SK-N-MC (cell line): ENCODE data around the gene C4orf17.
"Not testable (repeated sequence)": the region's sequence is repeated elsewhere in the genome, so short reads cannot be mapped to it uniquely, and the experiment has no call there.

Experiments
- DNase-seq: peaks from one replicate; pipeline ENCODE4 v3.0.0-alpha.2; 2011; ENCODE audit warnings: low read depth, low spot score
- H3K27ac ChIP-seq: fragments of 200-600 bp; sonication (generic); 2 replicates; pipeline ENCODE4 v1.5.1; 2016; ENCODE audit warnings: mixed run types
- H3K36me3 ChIP-seq: fragments of 200-600 bp; sonication (generic); 2 replicates; pipeline ENCODE4 v1.6.1; 2017; ENCODE audit warnings: antibody characterized with exemption, low read length, mixed read lengths; ENCODE audit not compliant: insufficient read depth
- H3K4me3 ChIP-seq: fragments of 200-600 bp; sonication (generic); 2 replicates; pipeline ENCODE4 v1.5.1; 2016
- H3K9ac ChIP-seq: fragments of 200-600 bp; sonication (generic); 2 replicates; pipeline ENCODE4 v1.8.0; 2017; ENCODE audit warnings: mixed run types, mixed read lengths; ENCODE audit not compliant: insufficient read length
- H3K9me3 ChIP-seq: fragments of 200-600 bp; sonication (generic); 2 replicates; pipeline ENCODE4 v1.6.1; 2017; ENCODE audit warnings: low read depth, mild to moderate bottlenecking, antibody characterized with exemption, low read length, moderate library complexity, mixed read lengths
- EZH2 ChIP-seq: fragments of 200-600 bp; sonication (generic); IDR thresholded peaks from one replicate; pipeline ENCODE4 v1.6.1; 2017; ENCODE audit warnings: antibody characterized with exemption
- FOXP2 ChIP-seq: optimal IDR thresholded peaks from 2 replicates; pipeline ENCODE3; 2011; ENCODE audit warnings: mild to moderate bottlenecking, moderate library complexity; ENCODE audit not compliant: insufficient read depth; ENCODE audit errors: extremely low read length, control extremely low read depth
- POLR2AphosphoS5 ChIP-seq: IDR thresholded peaks from 2 replicates; pipeline ENCODE4 v1.6.1; 2012; ENCODE audit warnings: mild to moderate bottlenecking, low read depth, low read length, borderline replicate concordance

C4orf17 gene

GRCh38 chr4:99483636-99484035 lies 27.2 kb upstream of the C4orf17 start:
- Histone ChIP-seq H3K9me3 (no peaks in the 10 kb centered on the region), H3K27ac (no peak overlapping the region), H3K36me3 (no peaks in the 10 kb centered on the region), H3K9ac (no peak overlapping the region), H3K4me3 (no peak overlapping the region)
- TF ChIP-seq FOXP2 = no peak
- no peak for TF ChIP-seq POLR2AphosphoS5
- no peak for TF ChIP-seq EZH2
- DNase-seq = no peak

DNA sequence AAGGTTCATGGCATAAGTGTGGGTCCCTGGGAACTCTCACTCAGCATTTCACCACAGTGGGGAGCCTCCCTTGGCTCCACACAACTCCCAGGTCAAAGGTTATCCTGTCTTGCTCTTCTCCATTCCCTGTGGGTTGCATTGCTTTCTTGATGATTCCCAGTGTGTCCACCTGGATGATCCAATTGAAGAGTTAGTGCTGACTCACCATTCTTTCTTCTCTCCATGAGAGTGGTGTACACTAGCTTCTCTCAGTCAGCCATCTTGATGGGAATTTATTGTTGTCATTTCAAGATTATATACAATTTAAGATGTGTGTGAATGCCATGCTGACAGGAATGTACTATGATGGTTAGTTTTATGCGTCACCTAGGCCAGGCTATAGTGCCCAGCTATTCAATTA lies 25.6 kb upstream of the C4orf17 start:
- DNase-seq = no peak
- Histone ChIP-seq H3K27ac (no peak overlapping the region), H3K9ac (no peak overlapping the region), H3K4me3 (no peak overlapping the region), H3K36me3 (no peaks in the 10 kb centered on the region), H3K9me3 (no peaks in the 10 kb centered on the region)
- no peak for TF ChIP-seq FOXP2
- no peak for TF ChIP-seq POLR2AphosphoS5
- no peak for TF ChIP-seq EZH2

DNA sequence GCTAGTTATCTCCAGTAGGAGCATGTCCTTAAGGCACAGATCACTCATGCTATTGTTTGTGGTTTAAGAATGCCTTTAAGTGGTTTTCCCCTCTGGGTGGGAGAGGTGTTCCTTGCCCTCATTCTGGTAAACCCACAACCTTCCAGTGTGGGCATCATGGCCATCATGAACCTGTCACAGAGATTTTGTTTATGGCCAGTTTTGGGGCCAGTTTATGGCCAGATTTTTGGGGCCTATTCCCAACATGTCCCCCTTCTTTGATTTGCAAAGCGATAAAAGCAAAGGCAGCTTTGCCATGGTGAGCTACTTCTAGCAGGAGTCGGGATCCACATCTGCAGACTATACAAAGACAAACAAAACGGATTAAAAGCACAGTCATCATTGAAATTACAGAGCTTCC lies 24.2 kb upstream of the C4orf17 start:
- H3K9me3 ChIP-seq, H3K27ac ChIP-seq, DNase-seq: not testable (repeated sequence)

GRCh38 chr4:99490286-99490685 lies 20.5 kb upstream of the C4orf17 start:
- H3K9ac ChIP-seq = no peak overlapping the region
- H3K9me3 ChIP-seq = no peaks in the 10 kb centered on the region
- DNase-seq = no peak
- no peaks in the 10 kb centered on the region for H3K36me3 ChIP-seq
- no peak overlapping the region for H3K4me3 ChIP-seq
- 0 out of 2 replicates have a peak overlapping the region, but pooled peaks have one; percentile 3 for H3K27ac ChIP-seq
- TF ChIP-seq EZH2 = no peak
- TF ChIP-seq POLR2AphosphoS5 = no peak
- TF ChIP-seq FOXP2 = no peak

More for the DNA sequence above, 24.2 kb upstream of the C4orf17 start:
- not testable (repeated sequence) for H3K9ac ChIP-seq, H3K36me3 ChIP-seq, H3K4me3 ChIP-seq

DNA sequence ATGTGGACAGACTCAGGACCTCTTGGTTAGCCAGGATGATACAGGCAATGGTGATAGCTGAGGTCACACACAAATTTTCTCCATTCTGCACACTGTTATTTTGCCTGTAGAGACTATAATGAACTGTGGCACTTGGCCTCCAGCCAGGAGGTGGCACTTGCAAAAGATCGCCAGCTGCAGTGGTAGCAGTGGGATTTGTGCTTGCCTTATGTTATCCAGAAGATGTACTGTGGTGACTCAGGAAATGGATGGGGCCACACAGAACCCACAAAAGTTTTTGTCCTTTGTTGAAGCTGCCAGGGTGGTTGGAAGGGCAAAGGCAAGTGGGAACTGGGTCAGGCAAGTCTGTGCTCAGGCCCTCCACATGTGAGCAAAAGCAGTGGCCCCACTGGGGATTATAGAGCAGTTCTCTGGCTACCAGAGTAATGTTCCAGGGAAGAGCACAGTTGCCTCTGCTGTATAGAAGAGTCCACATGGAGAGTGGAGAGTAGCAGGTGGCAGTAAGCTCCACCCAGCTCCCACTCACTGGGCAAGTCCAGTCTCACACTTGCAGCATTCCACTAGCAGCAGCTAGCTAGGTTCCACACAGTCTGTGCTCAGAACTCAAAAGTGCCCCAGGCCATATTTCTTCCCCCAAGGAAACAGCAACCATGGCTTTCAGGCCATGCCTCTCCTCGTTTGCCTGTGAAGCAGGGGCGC lies 5.9 kb upstream of the C4orf17 start:
- DNase-seq = no peak
- no peak overlapping the region for H3K4me3 ChIP-seq
- H3K27ac ChIP-seq = no peak overlapping the region
- no peaks in the 10 kb centered on the region for H3K36me3 ChIP-seq
- H3K9me3 ChIP-seq = no peaks in the 10 kb centered on the region
- no peak overlapping the region for H3K9ac ChIP-seq
- TF ChIP-seq EZH2 (no peak), FOXP2 (no peak), POLR2AphosphoS5 (no peak)

DNA sequence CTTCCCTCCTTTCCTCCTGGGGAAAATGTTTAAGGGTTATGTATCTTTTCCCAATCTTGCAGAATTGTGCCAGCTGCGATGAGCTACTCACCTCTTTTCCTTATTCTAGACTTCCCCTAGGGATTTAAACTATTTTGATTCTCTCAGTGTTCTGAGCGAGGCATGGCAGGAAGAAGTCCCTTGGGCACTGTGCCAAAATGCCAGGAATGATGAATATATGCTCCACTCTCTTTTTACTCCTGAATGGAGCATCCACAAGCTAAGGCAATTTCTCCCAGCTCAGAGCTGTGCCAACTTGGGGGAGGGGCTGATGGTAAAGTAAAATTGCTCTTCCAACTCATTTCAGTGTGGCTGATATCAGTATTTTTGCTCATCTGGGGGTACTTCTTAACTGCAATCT lies 4.0 kb upstream of the C4orf17 start:
- H3K4me3 ChIP-seq = no peak overlapping the region
- H3K9me3 ChIP-seq = no peaks in the 10 kb centered on the region
- no peaks in the 10 kb centered on the region for H3K36me3 ChIP-seq
- no peak overlapping the region for H3K9ac ChIP-seq
- no peak for DNase-seq
- H3K27ac ChIP-seq = no peak overlapping the region
- TF ChIP-seq POLR2AphosphoS5 = no peak
- no peak for TF ChIP-seq EZH2
- no peak for TF ChIP-seq FOXP2

DNA sequence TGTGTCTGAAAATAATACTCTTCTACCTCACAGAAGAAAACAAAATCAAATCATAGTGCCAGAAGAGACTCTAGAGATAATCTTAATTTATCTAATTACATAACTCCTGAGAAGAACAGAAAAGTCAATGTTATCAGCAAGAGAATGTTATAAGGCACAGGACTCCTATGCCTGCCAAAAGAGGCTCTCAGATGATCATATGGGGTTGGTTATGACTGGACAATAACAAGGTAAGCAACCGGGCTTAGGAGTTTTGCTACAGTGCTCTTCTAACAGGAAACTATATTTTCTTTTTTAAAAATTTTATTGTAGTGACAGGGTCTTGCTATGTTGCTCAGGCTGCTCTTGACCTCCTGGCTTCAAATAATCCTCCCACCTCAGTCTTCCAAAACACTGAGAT lies 3.5 kb upstream of the C4orf17 start:
- H3K9ac ChIP-seq = no peak overlapping the region
- H3K9me3 ChIP-seq = no peaks in the 10 kb centered on the region
- no peaks in the 10 kb centered on the region for H3K36me3 ChIP-seq
- H3K4me3 ChIP-seq = no peak overlapping the region
- TF ChIP-seq EZH2 (no peak), FOXP2 (no peak), POLR2AphosphoS5 (no peak)
- no peak overlapping the region for H3K27ac ChIP-seq
- DNase-seq = no peak

GRCh38 chr4:99507762-99508161 lies 3.1 kb upstream of the C4orf17 start:
- H3K4me3 ChIP-seq = no peak overlapping the region
- H3K9ac ChIP-seq = no peak overlapping the region
- H3K27ac ChIP-seq = no peak overlapping the region
- H3K36me3 ChIP-seq = no peaks in the 10 kb centered on the region
- DNase-seq = no peak
- H3K9me3 ChIP-seq = no peaks in the 10 kb centered on the region
- TF ChIP-seq POLR2AphosphoS5 (no peak), FOXP2 (no peak), EZH2 (no peak)

- Histone ChIP-seq H3K9me3 (no peaks in the 10 kb centered on the region), H3K9ac (no peak overlapping the region), H3K36me3 (no peaks in the 10 kb centered on the region), H3K27ac (no peak overlapping the region), H3K4me3 (no peak overlapping the region)
- no peak for TF ChIP-seq POLR2AphosphoS5
- DNase-seq = no peak
Measured at GRCh38 chr4:99518601-99519295, 7.9 kb downstream of the C4orf17 start.
